Smooth muscle cell (in vitro differentiated cells): ENCODE data around the gene GMNN. TPM values are rescaled to one million over a fixed set of nuclear protein-coding genes. Genes with fewer than 3 reads are reported as not detected.
A peak's percentile ranks its signal among the peaks of the same experiment; 100 is the strongest.

ENCODE experiments used
- DNase-seq: peaks from one replicate; lab custom pipeline; 2025; ENCODE audit not compliant: unreplicated experiment; lab: John Stamatoyannopoulos, UW
- H2AFZ ChIP-seq: fragments of 200-600 bp; sonication (generic); 2 replicates; pipeline ENCODE4 v1.6.0; 2016; ENCODE audit warnings: antibody characterized with exemption, low read depth, mild to moderate bottlenecking
- H3F3A ChIP-seq: fragments of 200-600 bp; sonication (generic); 2 replicates; pipeline ENCODE4 v1.6.0; 2017; ENCODE audit warnings: antibody characterized with exemption, low read depth
- H3K27ac ChIP-seq: fragments of 200-600 bp; sonication (generic); 2 replicates; pipeline ENCODE4 v1.5.1; 2016; ENCODE audit warnings: low read depth, mild to moderate bottlenecking
- H3K27me3 ChIP-seq: fragments of 200-600 bp; sonication (generic); 2 replicates; pipeline ENCODE4 v1.6.1; 2016; ENCODE audit warnings: low read depth, mild to moderate bottlenecking
- H3K36me3 ChIP-seq: fragments of 200-600 bp; sonication (generic); 2 replicates; pipeline ENCODE4 v1.5.1; 2016; ENCODE audit warnings: low read depth
- H3K4me1 ChIP-seq: fragments of 200-600 bp; sonication (generic); 2 replicates; pipeline ENCODE4 v1.5.1; 2016; ENCODE audit warnings: low read depth
- H3K4me2 ChIP-seq: fragments of 200-600 bp; sonication (generic); 2 replicates; pipeline ENCODE4 v1.6.0; 2016; ENCODE audit warnings: mild to moderate bottlenecking
- H3K4me3 ChIP-seq: fragments of 200-600 bp; sonication (generic); 2 replicates; pipeline ENCODE4 v1.5.1; 2016; ENCODE audit warnings: mild to moderate bottlenecking
- H3K79me2 ChIP-seq: fragments of 200-600 bp; sonication (generic); 2 replicates; pipeline ENCODE4 v1.6.0; 2016; ENCODE audit warnings: low read depth, mild to moderate bottlenecking
- H3K9ac ChIP-seq: fragments of 200-600 bp; sonication (generic); 2 replicates; pipeline ENCODE4 v1.6.0; 2016; ENCODE audit warnings: low read depth
- H3K9me3 ChIP-seq: fragments of 200-600 bp; sonication (generic); replicated peaks from 2 replicates; pipeline ENCODE4 v1.5.1; 2016; ENCODE audit warnings: low read depth
- H4K20me1 ChIP-seq: fragments of 200-600 bp; sonication (generic); 2 replicates; pipeline ENCODE4 v1.6.0; 2016; ENCODE audit warnings: low read depth
- CTCF ChIP-seq: fragments of 200-600 bp; sonication (generic); IDR thresholded peaks from 2 replicates; pipeline ENCODE4 v1.5.1; 2017; ENCODE audit warnings: borderline replicate concordance, mild to moderate bottlenecking, antibody characterized with exemption; ENCODE audit not compliant: insufficient read depth, poor library complexity, severe bottlenecking
- WGBS: methylation state at CpG from one replicate; pipeline ENCODE4 v1.1.7; 2016; ENCODE audit warnings: low lambda C conversion rate; 5-methylcytosine and 5-hydroxymethylcytosine counted together
- polyA plus RNA-seq: library from polyadenylated mRNA; unstranded; fragments of >200 nt; fragmentation: Nextera tagmentation; extraction: Ambion mirVana; gene quantifications from 2 replicates; pipeline ENCODE4 v1.2.1, GENCODE V29; 2016
- total RNA-seq: library from RNA; depleted of rRNA; stranded (reverse); fragments of >200 nt; gene quantifications from 2 replicates; pipeline ENCODE4 v1.2.3, GENCODE V29; 2014

Gene GMNN
- total and polyA plus RNA-seq, 2 experiments from 2014 or later: 31.8 to 46.4 TPM

GRCh38 chr6:24738741-24739140, 36.0 kb upstream of the GMNN start:
- no peaks in the 10 kb centered on the region for H3K27me3 ChIP-seq
- WGBS: 93% methylated on average over 3 of the region's 3 CpGs

DNA sequence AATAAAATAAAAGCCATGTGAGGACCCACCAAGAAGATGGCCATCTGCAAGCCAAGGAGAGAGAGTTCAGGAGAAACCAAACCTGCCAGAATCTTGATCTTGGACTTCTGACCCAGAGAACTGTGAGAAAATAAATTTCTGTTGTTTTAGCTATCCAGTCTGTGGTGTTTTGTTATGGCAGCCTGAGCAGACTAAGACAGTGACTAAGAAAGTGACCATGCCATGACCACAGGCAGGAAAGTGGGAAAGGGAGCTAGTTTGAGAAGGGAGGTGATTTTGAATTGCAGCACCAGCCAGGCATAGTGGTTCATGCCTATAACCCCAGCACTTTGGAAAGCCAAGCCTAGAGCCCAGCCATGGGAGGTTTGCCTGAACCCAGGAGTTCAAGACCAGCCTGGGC, 33.9 kb upstream of the GMNN start:
- Histone ChIP-seq H3K27ac (peak overlapping the region; percentile 8), H3K27me3 (no peaks in the 10 kb centered on the region), H3K36me3 (no peaks in the 10 kb centered on the region), H3K9ac (no peak overlapping the region), H3K9me3 (no peaks in the 10 kb centered on the region), H2AFZ (no peak overlapping the region), H3K4me2 (no peak overlapping the region), H3K4me1 (no peaks in the 10 kb centered on the region), H3F3A (peaks cover 10% of the 10 kb centered on the region), H4K20me1 (no peaks in the 10 kb centered on the region), H3K4me3 (no peak overlapping the region), H3K79me2 (no peaks in the 10 kb centered on the region)
- no peak for TF ChIP-seq CTCF
- DNase-seq: no peak

More at GRCh38 chr6:24738741-24739140, 36.0 kb upstream of the GMNN start:
- Histone ChIP-seq H3K4me2 (no peak overlapping the region), H3K36me3 (no peaks in the 10 kb centered on the region), H3K4me1 (no peaks in the 10 kb centered on the region), H3K4me3 (no peak overlapping the region), H3K9ac (no peak overlapping the region), H3K79me2 (no peaks in the 10 kb centered on the region), H2AFZ (no peak overlapping the region), H3K9me3 (no peaks in the 10 kb centered on the region), H4K20me1 (no peaks in the 10 kb centered on the region), H3K27ac (no peak overlapping the region), H3F3A (peaks cover 10% of the 10 kb centered on the region)
- no peak for TF ChIP-seq CTCF
- DNase-seq: no peak

DNA sequence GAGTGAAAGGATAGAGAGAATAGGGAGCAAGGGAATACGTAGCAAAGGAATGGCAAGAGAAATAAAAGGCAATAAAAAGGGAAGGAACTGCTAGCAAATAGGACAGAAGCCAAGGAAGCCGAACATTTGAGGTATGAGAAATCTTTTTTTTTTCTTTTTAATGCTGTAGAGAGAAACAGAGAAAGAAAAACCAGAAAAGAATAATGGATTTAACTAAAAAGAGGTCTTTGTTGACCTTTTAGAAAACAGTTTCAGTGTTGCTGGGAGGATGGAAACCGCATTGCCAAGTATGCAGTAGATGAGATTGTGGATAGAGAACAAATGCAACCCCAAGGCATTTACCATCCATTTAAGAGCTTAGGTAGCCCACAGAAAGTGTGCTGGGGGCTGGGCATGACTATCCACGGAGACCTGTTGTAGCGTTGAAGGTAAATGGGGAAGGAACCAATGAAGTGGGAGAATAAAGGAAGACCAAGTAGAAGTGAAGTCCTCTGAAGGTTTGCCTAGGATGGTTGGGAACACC, 32.5 kb upstream of the GMNN start:
- WGBS: 92% methylated on average over 5 of the region's 5 CpGs
- no peaks in the 10 kb centered on the region for H4K20me1 ChIP-seq
- H3K9me3 ChIP-seq: no peaks in the 10 kb centered on the region
- peak overlapping the region; percentile 11 for H2AFZ ChIP-seq
- H3F3A ChIP-seq: peaks cover 10% of the 10 kb centered on the region
- H3K4me3 ChIP-seq: no peak overlapping the region
- no peak for DNase-seq
- no peaks in the 10 kb centered on the region for H3K4me1 ChIP-seq
- H3K4me2 ChIP-seq: peak overlapping the region; percentile 60
- no peaks in the 10 kb centered on the region for H3K36me3 ChIP-seq
- no peaks in the 10 kb centered on the region for H3K79me2 ChIP-seq
- no peaks in the 10 kb centered on the region for H3K27me3 ChIP-seq
- TF ChIP-seq CTCF: no peak
- peak overlapping the region; percentile 98 for H3K27ac ChIP-seq
- peak overlapping the region; percentile 43 for H3K9ac ChIP-seq

DNA sequence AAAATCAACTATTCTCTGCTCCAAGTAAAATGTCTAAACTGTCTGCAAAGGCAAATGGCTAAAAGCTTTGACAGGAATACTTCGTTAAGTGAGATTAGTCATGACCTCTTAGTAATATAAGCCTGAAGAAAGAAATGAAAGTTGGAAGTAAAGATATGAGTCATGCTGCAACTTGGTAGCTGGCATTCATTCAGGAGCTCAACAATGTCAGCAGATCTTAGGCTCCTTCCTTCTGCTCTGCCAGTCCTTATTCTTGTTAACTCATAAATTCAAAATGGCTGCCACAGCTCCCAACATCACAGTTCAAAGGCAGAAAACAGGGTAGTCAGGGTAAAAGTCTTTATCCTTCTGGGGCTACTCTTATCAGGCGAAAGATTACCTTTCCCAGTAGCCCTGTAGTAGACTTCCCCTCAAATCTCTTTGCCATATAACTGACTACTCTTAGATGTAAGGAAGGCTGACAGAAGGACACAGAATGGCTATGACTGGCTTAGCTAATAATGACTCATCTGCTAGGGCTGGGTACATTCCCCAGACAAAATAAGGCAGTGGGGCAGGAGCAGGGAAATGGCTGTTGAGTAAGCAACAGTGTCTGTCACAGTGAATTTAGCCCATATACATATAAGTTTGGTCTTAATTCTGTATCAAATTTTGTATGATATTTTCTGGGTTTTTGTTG, 31.3 kb upstream of the GMNN start:
- TF ChIP-seq CTCF: no peak
- Histone ChIP-seq H3K27me3 (no peaks in the 10 kb centered on the region), H3K27ac (peak overlapping the region; percentile 98), H3K4me3 (no peak overlapping the region), H4K20me1 (no peaks in the 10 kb centered on the region), H3K36me3 (no peaks in the 10 kb centered on the region), H2AFZ (peak overlapping the region; percentile 39), H3K9me3 (no peaks in the 10 kb centered on the region), H3F3A (peaks cover 10% of the 10 kb centered on the region), H3K9ac (peak overlapping the region; percentile 87), H3K4me1 (no peaks in the 10 kb centered on the region), H3K79me2 (no peaks in the 10 kb centered on the region), H3K4me2 (peak overlapping the region; percentile 60)
- no peak for DNase-seq
- 34% methylated on average over 2 of the region's 2 CpGs for WGBS
